HCT116 (cell line): ENCODE data around the gene WHRN.

Experiments used
- ATF3 ChIP-seq: IDR thresholded peaks from 2 replicates; pipeline ENCODE4 v1.6.1; 2012
- CTCF ChIP-seq, 3 experiments: fragments of 200-600 bp in 1 of 3; sonication (generic) in 1 of 3; IDR thresholded peaks in 2 of 3; conservative IDR thresholded peaks in 1 of 3; 2 replicates each; pipeline ENCODE4 v1.5.1; 2012 to 2017; ENCODE audit warnings: low read depth in 2 of 3, low read length in 2 of 3, antibody characterized with exemption in 1 of 3, borderline replicate concordance in 1 of 3, control low read depth in 1 of 3, mild to moderate bottlenecking in 1 of 3, mixed read lengths in 1 of 3, mixed run types in 1 of 3, moderate library complexity in 1 of 3; ENCODE audit not compliant: insufficient read depth in 1 of 3
- EZH2 ChIP-seq: fragments of 200-600 bp; sonication (generic); IDR thresholded peaks from 2 replicates; pipeline ENCODE4 v1.6.1; 2017; ENCODE audit warnings: antibody characterized with exemption, mixed run types
- EZH2phosphoT487 ChIP-seq: fragments of 200-600 bp; IDR thresholded peaks from 2 replicates; pipeline ENCODE4 v1.6.1; 2018; ENCODE audit warnings: antibody characterized with exemption, borderline replicate concordance
- FOSL1 ChIP-seq: IDR thresholded peaks from 2 replicates; pipeline ENCODE4 v1.6.1; 2012; ENCODE audit warnings: low read depth
- JUND ChIP-seq: IDR thresholded peaks from 2 replicates; pipeline ENCODE4 v1.6.1; 2012
- POLR2A ChIP-seq: IDR thresholded peaks from 2 replicates; pipeline ENCODE4 v1.7.0; 2011; ENCODE audit warnings: borderline replicate concordance; ENCODE audit not compliant: insufficient read depth, insufficient read length; ENCODE audit errors: extremely low read depth
- POLR2AphosphoS5 ChIP-seq: IDR thresholded peaks from 2 replicates; pipeline ENCODE4 v1.6.1; 2011; ENCODE audit warnings: mild to moderate bottlenecking, low read depth, low read length, moderate library complexity
- RAD21 ChIP-seq: IDR thresholded peaks from 2 replicates; pipeline ENCODE4 v1.6.1; 2012; ENCODE audit warnings: low read depth, mild to moderate bottlenecking
- REST ChIP-seq: IDR thresholded peaks from 2 replicates; pipeline ENCODE4 v1.6.1; 2012; ENCODE audit warnings: low read depth
- SIN3A ChIP-seq: IDR thresholded peaks from 2 replicates; pipeline ENCODE4 v1.6.1; 2012; ENCODE audit warnings: low read depth
- SRF ChIP-seq: IDR thresholded peaks from 2 replicates; pipeline ENCODE4 v1.6.1; 2012; ENCODE audit warnings: low read depth
- ZNF274 ChIP-seq: fragments of 200-500 bp; sonication (Bioruptor generic); IDR thresholded peaks from 2 replicates; pipeline ENCODE4 v1.6.1; 2014; ENCODE audit warnings: mild to moderate bottlenecking, low read depth, low read length, inconsistent platforms

GRCh38 chr9:114367772-114368569 lies 137.3 kb downstream of the WHRN start:
- TF ChIP-seq CTCF (IDR thresholded peaks at IDR 0.05 in 2 of 3, conservative IDR thresholded peaks at IDR 0.05 in 1 of 3; ENCODE audit: borderline replicate concordance in 1 of 3, insufficient read depth in 1 of 3, low read depth in 2 of 3, low read length in 2 of 3) (no peak), POLR2A (no peak), ATF3 (no peak), EZH2 (no peak), POLR2AphosphoS5 (no peak), ZNF274 (no peak), REST (no peak), RAD21 (no peak), FOSL1 (no peak), SRF (no peak), EZH2phosphoT487 (no peak), SIN3A (no peak), JUND (no peak)
